A549 (cell line): Measurements from ENCODE around the gene TXNDC2.

Experiments
- BCL3 ChIP-seq: fragments of >200 bp; sonication (Bioruptor Twin); formaldehyde crosslinking; IDR thresholded peaks from 3 replicates; pipeline ENCODE4 v1.6.1; 2016
- CTCF ChIP-seq: fragments of >200 bp; sonication (Bioruptor Twin); formaldehyde crosslinking; IDR thresholded peaks from 3 replicates; pipeline ENCODE4 v1.5.1; 2016
- HOXB5 ChIP-seq: fragments of 250-450 bp; sonication (Bioruptor Pico); IDR thresholded peaks from 2 replicates; pipeline ENCODE4 v1.5.0; 2020; ENCODE audit warnings: mild to moderate bottlenecking, moderate library complexity
- RAD21 ChIP-seq, 2 experiments: fragments of >200 bp in 1 of 2; sonication (Bioruptor Twin) in 1 of 2; formaldehyde crosslinking in 1 of 2; IDR thresholded peaks in 1 of 2; conservative IDR thresholded peaks in 1 of 2; 2 replicates in 1 of 2; 3 replicates in 1 of 2; pipeline ENCODE4 v1.6.1; 2012 to 2018; ENCODE audit warnings: inconsistent platforms in 1 of 2
- SMC3 ChIP-seq: fragments of >200 bp; sonication (Bioruptor Twin); formaldehyde crosslinking; IDR thresholded peaks from 3 replicates; pipeline ENCODE4 v1.6.1; 2018; ENCODE audit warnings: inconsistent platforms
- USF2 ChIP-seq: fragments of 450-650 bp; IDR thresholded peaks from 2 replicates; pipeline ENCODE4 v1.6.1; 2014; ENCODE audit warnings: antibody characterized with exemption
- TF ChIP-seq, protein P1 (sequence below): IDR thresholded peaks from 2 replicates; pipeline ENCODE4 v1.6.1; 2012

DNA sequence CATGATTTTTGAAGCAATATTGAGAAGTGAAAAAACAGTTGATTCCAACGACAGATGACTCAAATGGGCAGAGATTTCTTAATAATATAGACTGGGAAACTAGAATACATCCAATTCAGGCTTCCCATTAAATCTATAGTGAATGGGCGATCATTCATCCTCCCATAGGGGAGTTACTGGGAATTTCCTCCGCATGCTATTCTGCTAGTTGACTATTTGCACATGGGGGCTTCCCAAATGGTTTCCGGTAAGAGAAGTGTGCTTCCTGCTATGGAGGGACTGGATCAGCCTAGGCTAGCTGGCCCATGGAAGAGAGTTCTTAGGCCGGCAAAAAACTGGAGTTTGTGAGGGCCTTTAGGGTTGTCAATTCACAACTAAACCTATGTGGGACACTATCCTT is 25.5 kb downstream of the TXNDC2 start:
- TF ChIP-seq CTCF (no peak), HOXB5 (CRISPR knock-in tag) (no peak), BCL3 (no peak), SMC3 (no peak), RAD21 (conservative IDR thresholded peaks at IDR 0.05 in 1 of 2, IDR thresholded peaks at IDR 0.05 in 1 of 2) (no peak), USF2 (no peak)
- TF ChIP-seq, protein P1, sequence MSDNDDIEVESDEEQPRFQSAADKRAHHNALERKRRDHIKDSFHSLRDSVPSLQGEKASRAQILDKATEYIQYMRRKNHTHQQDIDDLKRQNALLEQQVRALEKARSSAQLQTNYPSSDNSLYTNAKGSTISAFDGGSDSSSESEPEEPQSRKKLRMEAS: no peak
